Stimulated activated CD8-positive, alpha-beta memory T cell treated with anti-CD3 and anti-CD28 coated beads, Interleukin-7, amount 100 ng/mL, for 48 hours (primary cell): ENCODE measurements around the gene MATN3.

Experiments used
- DNase-seq, 2 donors: peaks; one replicate each; pipeline ENCODE4 v3.0.0-alpha.2; 2020; ENCODE audit warnings: low read depth in 1 of 2; ENCODE audit errors: extremely low read depth in 1 of 2

MATN3 gene

DNA sequence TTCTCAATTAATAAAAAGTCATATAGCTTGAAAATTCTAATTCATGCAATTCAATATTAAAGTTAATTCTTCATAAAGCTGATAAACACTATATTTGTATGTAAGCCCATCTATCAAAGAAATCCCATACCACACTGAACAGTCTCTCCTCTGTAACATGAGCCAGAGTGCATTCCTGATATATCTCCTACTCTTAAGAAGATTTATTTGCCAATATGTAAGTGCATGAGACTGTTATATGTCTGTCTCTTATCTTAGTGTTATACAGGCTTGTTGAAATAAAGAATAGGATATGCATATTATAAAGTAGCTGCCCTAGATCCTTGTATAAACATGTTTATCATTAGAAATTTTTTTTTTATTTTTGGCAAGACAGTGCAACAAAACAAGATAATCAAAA is 70.3 kb downstream of the MATN3 start:
- DNase-seq: no peak
